ENCODE measurements around the gene GATA2. TPM values are rescaled to one million over a fixed set of nuclear protein-coding genes. Genes with fewer than 3 reads are reported as not detected.

The GATA2 gene
- total RNA-seq, 1 donor from 2014 or later = 60.4 TPM

DNA sequence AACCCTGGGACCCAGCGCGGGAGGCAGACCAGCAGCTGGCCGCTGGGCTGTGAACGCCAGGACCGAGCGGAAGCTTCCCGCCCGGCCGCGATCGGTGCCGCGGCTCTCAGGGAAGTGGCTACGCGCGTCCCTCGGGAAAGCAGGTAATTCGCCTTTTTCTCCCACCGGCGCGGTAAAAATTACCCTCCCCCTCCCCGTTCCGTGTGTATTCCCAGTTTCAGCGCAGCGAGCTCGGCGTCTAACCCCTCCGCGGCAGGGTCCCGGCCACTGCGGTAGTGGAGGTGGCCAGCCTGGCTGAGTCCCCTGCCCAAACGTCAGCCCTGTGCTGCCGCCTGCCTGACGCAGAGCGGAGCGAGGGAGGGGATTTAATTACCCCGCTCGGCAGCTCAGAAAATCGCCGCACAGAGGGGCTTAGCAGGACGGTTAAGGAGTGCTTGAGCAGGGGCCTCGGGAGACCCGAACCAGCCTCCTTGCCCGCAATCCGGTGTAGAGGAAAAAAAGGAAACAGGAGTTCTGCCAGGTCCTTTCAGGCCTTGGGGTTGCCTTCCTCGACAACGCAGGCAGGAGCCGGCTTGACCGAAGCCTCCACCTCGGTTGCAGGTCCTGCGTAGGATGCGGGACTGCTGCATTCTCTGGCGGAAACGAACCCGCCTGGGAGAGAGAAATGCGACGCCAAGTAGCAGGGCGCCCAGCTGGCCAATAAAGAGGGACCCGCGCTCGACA lies 2.9 kb downstream of the GATA2 start:
- H3K4me1 Mint-ChIP-seq = peaks cover 46% of the 10 kb centered on the region
- peak overlapping the region; percentile 94 for H3K4me3 Mint-ChIP-seq
- DNase-seq (ENCODE audit: low spot score in 2 of 2, unreplicated experiment in 2 of 2) = peak in 1 of 2 experiments; percentile 70
- no peaks in the 10 kb centered on the region for H3K9me3 Mint-ChIP-seq
- TF ChIP-seq CTCF (IDR thresholded peaks at IDR 0.05; ENCODE audit: unreplicated experiment) = no peak
- peak overlapping the region; percentile 97 for H3K27ac Mint-ChIP-seq
- H3K27me3 Mint-ChIP-seq (ENCODE audit: low read depth) = peaks cover 26% of the 10 kb centered on the region
- peaks cover 4% of the 10 kb centered on the region for H3K36me3 Mint-ChIP-seq

DNA sequence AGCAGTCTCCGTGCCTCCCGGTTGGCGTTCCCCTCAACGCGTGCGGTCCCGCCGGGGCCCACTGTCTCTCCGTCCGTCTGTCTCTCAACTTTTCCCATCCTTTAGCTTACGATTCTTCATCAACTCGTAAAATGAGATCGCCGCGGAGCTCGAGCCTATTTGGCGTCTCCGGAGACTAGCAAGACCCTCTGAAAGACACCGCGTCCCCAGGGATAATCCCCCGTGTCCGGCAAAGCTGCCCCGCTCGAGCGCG lies 3.4 kb downstream of the GATA2 start:
- DNase-seq (ENCODE audit: low spot score in 2 of 2, unreplicated experiment in 2 of 2) = no peak
- H3K27ac Mint-ChIP-seq = peak overlapping the region; percentile 97
- peaks cover 48% of the 10 kb centered on the region for H3K4me1 Mint-ChIP-seq
- H3K36me3 Mint-ChIP-seq = peaks cover 6% of the 10 kb centered on the region
- H3K9me3 Mint-ChIP-seq = no peaks in the 10 kb centered on the region
- peaks cover 23% of the 10 kb centered on the region for H3K27me3 Mint-ChIP-seq (ENCODE audit: low read depth)
- peak overlapping the region; percentile 94 for H3K4me3 Mint-ChIP-seq
- no peak for TF ChIP-seq CTCF (IDR thresholded peaks at IDR 0.05; ENCODE audit: unreplicated experiment)

- H3K4me3 Mint-ChIP-seq = peak overlapping the region; percentile 94
- H3K9me3 Mint-ChIP-seq = no peaks in the 10 kb centered on the region
- peaks cover 6% of the 10 kb centered on the region for H3K36me3 Mint-ChIP-seq
- H3K27me3 Mint-ChIP-seq (ENCODE audit: low read depth) = peaks cover 18% of the 10 kb centered on the region
- peaks cover 49% of the 10 kb centered on the region for H3K4me1 Mint-ChIP-seq
- TF ChIP-seq CTCF (IDR thresholded peaks at IDR 0.05; ENCODE audit: unreplicated experiment) = no peak
- peak in 1 of 2 experiments; percentile 82 for DNase-seq (ENCODE audit: low spot score in 2 of 2, unreplicated experiment in 2 of 2)
- H3K27ac Mint-ChIP-seq = peak overlapping the region; percentile 97
Observed at GRCh38 chr3:128488991-128489673, 3.9 kb downstream of the GATA2 start.

- H3K36me3 Mint-ChIP-seq = peaks cover 6% of the 10 kb centered on the region
Observed at GRCh38 chr3:128488636-128488990, 4.4 kb downstream of the GATA2 start.

GRCh38 chr3:128487813-128488635 lies 5.0 kb downstream of the GATA2 start:
- peaks cover 11% of the 10 kb centered on the region for H3K27me3 Mint-ChIP-seq (ENCODE audit: low read depth)
- peak; percentile 77 to 91 for DNase-seq (ENCODE audit: low spot score in 2 of 2, unreplicated experiment in 2 of 2)
- H3K4me1 Mint-ChIP-seq = peaks cover 54% of the 10 kb centered on the region
- H3K27ac Mint-ChIP-seq = peak overlapping the region; percentile 93
- peaks cover 6% of the 10 kb centered on the region for H3K36me3 Mint-ChIP-seq
- peak overlapping the region; percentile 94 for H3K4me3 Mint-ChIP-seq
- H3K9me3 Mint-ChIP-seq = no peaks in the 10 kb centered on the region
- no peak for TF ChIP-seq CTCF (IDR thresholded peaks at IDR 0.05; ENCODE audit: unreplicated experiment)

More at GRCh38 chr3:128488636-128488990, 4.4 kb downstream of the GATA2 start:
- TF ChIP-seq CTCF (IDR thresholded peaks at IDR 0.05; ENCODE audit: unreplicated experiment) = no peak
- H3K9me3 Mint-ChIP-seq = no peaks in the 10 kb centered on the region
- peak overlapping the region; percentile 93 for H3K27ac Mint-ChIP-seq
- peaks cover 52% of the 10 kb centered on the region for H3K4me1 Mint-ChIP-seq
- peaks cover 16% of the 10 kb centered on the region for H3K27me3 Mint-ChIP-seq (ENCODE audit: low read depth)
- DNase-seq (ENCODE audit: low spot score in 2 of 2, unreplicated experiment in 2 of 2) = peak in 1 of 2 experiments; percentile 54
- peak overlapping the region; percentile 94 for H3K4me3 Mint-ChIP-seq

Data from mesothelial cell of epicardium (in vitro differentiated cells).